PC-9 (cell line): Measurements from ENCODE around the gene LRRC1. TPM values are rescaled to one million over a fixed set of nuclear protein-coding genes. Genes with fewer than 3 reads are reported as not detected.

Source experiments
- BruUV-seq: library from RNA; stranded (reverse); fragments of 400-500 nt; replicated peaks from 2 replicates; lab custom pipeline; 2021; lab: Mats Ljungman, UMichigan
- CTCF ChIA-PET: fragments of 300-600 bp; sonication (Branson Sonifier 250); formaldehyde crosslinking; loops from one replicate; lab custom pipeline; 2022; ENCODE audit warnings: antibody characterized with exemption; lab: Charles Lee
- POLR2A ChIA-PET: fragments of 300-600 bp; sonication (Branson Sonifier 250); formaldehyde crosslinking; loops from one replicate; lab custom pipeline; 2022; ENCODE audit warnings: antibody characterized with exemption; ENCODE audit not compliant: unreplicated experiment; lab: Charles Lee
- DNase-seq, 2 experiments: peaks; one replicate each; pipeline versions ENCODE4 v3.0.0 to v3.0.0-alpha.2; 2015 to 2022; ENCODE audit warnings: mixed read lengths in 1 of 2
- H2AFZ ChIP-seq: fragments of 200-600 bp; sonication (generic); 2 replicates; pipeline ENCODE4 v1.8.1; 2017; ENCODE audit warnings: antibody characterized with exemption
- H3F3A ChIP-seq: fragments of 200-600 bp; sonication (generic); 2 replicates; pipeline ENCODE4 v1.8.1; 2017; ENCODE audit warnings: antibody characterized with exemption, mild to moderate bottlenecking, low read depth; ENCODE audit not compliant: insufficient read depth
- H3K27ac ChIP-seq: fragments of 200-600 bp; sonication (generic); 2 replicates; pipeline ENCODE4 v1.6.1; 2016; ENCODE audit warnings: mixed run types
- H3K27me3 ChIP-seq: fragments of 200-600 bp; sonication (generic); 2 replicates; pipeline ENCODE4 v1.6.1; 2016; ENCODE audit warnings: low read depth, mixed run types; ENCODE audit not compliant: insufficient read depth
- H3K36me3 ChIP-seq: fragments of 200-600 bp; sonication (generic); 2 replicates; pipeline ENCODE4 v1.6.1; 2016; ENCODE audit warnings: low read depth, mixed run types
- H3K4me1 ChIP-seq: fragments of 200-600 bp; sonication (generic); replicated peaks from 2 replicates; pipeline ENCODE4 v1.6.1; 2016; ENCODE audit warnings: mixed run types; ENCODE audit not compliant: insufficient read depth
- H3K4me2 ChIP-seq: fragments of 200-600 bp; sonication (generic); 2 replicates; pipeline ENCODE4 v1.6.1; 2017; ENCODE audit warnings: mixed run types
- H3K4me3 ChIP-seq: fragments of 200-600 bp; sonication (generic); 2 replicates; pipeline ENCODE4 v1.6.1; 2016; ENCODE audit warnings: mixed run types
- H3K79me2 ChIP-seq: fragments of 200-600 bp; sonication (generic); 2 replicates; pipeline ENCODE4 v1.6.1; 2017; ENCODE audit warnings: low read depth, mixed run types
- H3K9me2 ChIP-seq: fragments of 200-600 bp; sonication (generic); 2 replicates; pipeline ENCODE4 v1.8.1; 2017; ENCODE audit warnings: mild to moderate bottlenecking; ENCODE audit not compliant: insufficient read depth
- H3K9me3 ChIP-seq: fragments of 200-600 bp; sonication (generic); 2 replicates; pipeline ENCODE4 v1.8.1; 2016; ENCODE audit warnings: low read depth; ENCODE audit not compliant: insufficient read depth
- H4K20me1 ChIP-seq: fragments of 200-600 bp; sonication (generic); 2 replicates; pipeline ENCODE4 v1.8.1; 2017; ENCODE audit not compliant: insufficient read depth
- EZH2 ChIP-seq: fragments of 200-600 bp; sonication (generic); IDR thresholded peaks from 2 replicates; pipeline ENCODE4 v1.8.0; 2017; ENCODE audit warnings: antibody characterized with exemption, low read depth
- intact Hi-C: fragments of 100-400 bp; cut with micrococcal nuclease; formaldehyde crosslinking; loops from one replicate; pipeline ENCODE4 v1.10.0; 2022; ENCODE audit not compliant: unreplicated experiment
- total RNA-seq: library from RNA; stranded (reverse); gene quantifications from 2 replicates; pipeline ENCODE4 v1.2.3, GENCODE V29; 2021
- TF ChIP-seq, protein P1 (sequence below): fragments of 200-600 bp; sonication (generic); conservative IDR thresholded peaks from 2 replicates; pipeline ENCODE4 v1.6.1; 2017; ENCODE audit warnings: mixed run types, antibody characterized with exemption, mild to moderate bottlenecking, moderate library complexity

Gene LRRC1
- total RNA-seq, 1 experiment from 2014 or later = 26.4 TPM

DNA sequence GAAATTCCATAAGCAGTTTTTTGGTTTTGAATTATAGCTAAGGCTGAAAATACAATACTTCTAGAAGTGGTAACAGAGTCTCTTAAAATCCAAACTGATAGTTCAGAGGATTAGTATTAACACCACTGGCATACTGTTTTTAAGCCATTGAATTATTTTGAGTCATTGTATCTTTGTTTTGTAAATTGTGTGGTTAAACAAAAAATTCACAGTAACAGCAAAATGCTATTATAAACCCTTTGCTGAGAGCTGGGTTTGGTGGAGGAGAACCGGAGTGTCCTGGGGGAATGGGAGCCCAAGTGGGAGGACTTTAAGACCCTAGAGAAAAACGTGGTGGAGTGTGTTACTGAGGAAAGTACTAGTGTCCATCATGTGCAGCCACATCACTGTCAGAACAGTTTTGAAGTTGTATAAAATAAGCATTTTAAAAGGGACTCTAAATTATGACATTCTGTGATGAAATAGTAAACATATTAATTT lies 125.1 kb downstream of the LRRC1 start:
- Histone ChIP-seq H3K36me3 (0 out of 2 replicates have a peak, but pooled peaks cover 6% of the 10 kb centered on the region), H3K79me2 (no peaks in the 10 kb centered on the region), H3K4me2 (no peak overlapping the region), H3K9me3 (no peaks in the 10 kb centered on the region), H4K20me1 (no peaks in the 10 kb centered on the region), H3K4me3 (no peak overlapping the region), H3K27ac (no peak overlapping the region), H3K9me2 (no peaks in the 10 kb centered on the region), H3K4me1 (peaks cover 13% of the 10 kb centered on the region), H3F3A (0 out of 2 replicates have a peak, but pooled peaks cover 6% of the 10 kb centered on the region), H2AFZ (no peak overlapping the region), H3K27me3 (no peaks in the 10 kb centered on the region)
- ChIA-PET CTCF (interaction anchor here (0.5 kb wide), 1 partner anchor 1224 kb away, joined by 14 read pairs; no protein-coding TSS in a partner anchor), POLR2A (no interaction called here)
- BruUV-seq = no TSS peak
- TF ChIP-seq EZH2 = no peak
- intact Hi-C loops = no loop called here
- DNase-seq = no peak

DNA sequence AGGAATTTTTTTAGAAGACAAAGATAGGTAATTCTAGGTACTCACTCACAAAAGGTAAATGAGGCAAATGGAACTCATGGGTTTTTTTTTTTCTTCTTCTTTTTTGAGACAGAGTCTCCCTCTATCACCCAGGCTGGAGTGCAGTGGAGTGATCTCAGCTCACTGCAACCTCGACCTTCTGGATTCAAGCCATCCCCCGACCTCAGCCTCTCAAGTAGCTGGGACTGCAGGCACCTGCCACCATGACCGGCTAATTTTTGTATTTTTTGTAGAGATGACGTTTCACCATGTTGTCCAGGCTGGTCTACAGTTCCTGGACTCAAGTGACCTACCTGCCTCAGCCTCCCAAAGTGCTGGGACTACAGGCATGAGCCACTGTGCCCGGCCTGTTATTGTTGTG lies 126.1 kb downstream of the LRRC1 start:
- no TSS peak for BruUV-seq
- Histone ChIP-seq H3K79me2 (no peaks in the 10 kb centered on the region), H3K36me3 (0 out of 2 replicates have a peak, but pooled peaks cover 4% of the 10 kb centered on the region), H3K9me2 (no peaks in the 10 kb centered on the region), H3K9me3 (no peaks in the 10 kb centered on the region), H3K4me2 (no peak overlapping the region), H3K4me1 (peaks cover 23% of the 10 kb centered on the region), H3K4me3 (no peak overlapping the region), H4K20me1 (no peaks in the 10 kb centered on the region), H3K27ac (no peak overlapping the region), H2AFZ (no peak overlapping the region), H3F3A (peaks cover 8% of the 10 kb centered on the region; the same call in 1 of the 2 replicates), H3K27me3 (no peaks in the 10 kb centered on the region)
- intact Hi-C loops = no loop called here
- TF ChIP-seq, protein P1, sequence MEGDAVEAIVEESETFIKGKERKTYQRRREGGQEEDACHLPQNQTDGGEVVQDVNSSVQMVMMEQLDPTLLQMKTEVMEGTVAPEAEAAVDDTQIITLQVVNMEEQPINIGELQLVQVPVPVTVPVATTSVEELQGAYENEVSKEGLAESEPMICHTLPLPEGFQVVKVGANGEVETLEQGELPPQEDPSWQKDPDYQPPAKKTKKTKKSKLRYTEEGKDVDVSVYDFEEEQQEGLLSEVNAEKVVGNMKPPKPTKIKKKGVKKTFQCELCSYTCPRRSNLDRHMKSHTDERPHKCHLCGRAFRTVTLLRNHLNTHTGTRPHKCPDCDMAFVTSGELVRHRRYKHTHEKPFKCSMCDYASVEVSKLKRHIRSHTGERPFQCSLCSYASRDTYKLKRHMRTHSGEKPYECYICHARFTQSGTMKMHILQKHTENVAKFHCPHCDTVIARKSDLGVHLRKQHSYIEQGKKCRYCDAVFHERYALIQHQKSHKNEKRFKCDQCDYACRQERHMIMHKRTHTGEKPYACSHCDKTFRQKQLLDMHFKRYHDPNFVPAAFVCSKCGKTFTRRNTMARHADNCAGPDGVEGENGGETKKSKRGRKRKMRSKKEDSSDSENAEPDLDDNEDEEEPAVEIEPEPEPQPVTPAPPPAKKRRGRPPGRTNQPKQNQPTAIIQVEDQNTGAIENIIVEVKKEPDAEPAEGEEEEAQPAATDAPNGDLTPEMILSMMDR = no peak
- TF ChIP-seq EZH2 = no peak
- ChIA-PET POLR2A (no interaction called here), CTCF (no interaction called here)
- no peak for DNase-seq

DNA sequence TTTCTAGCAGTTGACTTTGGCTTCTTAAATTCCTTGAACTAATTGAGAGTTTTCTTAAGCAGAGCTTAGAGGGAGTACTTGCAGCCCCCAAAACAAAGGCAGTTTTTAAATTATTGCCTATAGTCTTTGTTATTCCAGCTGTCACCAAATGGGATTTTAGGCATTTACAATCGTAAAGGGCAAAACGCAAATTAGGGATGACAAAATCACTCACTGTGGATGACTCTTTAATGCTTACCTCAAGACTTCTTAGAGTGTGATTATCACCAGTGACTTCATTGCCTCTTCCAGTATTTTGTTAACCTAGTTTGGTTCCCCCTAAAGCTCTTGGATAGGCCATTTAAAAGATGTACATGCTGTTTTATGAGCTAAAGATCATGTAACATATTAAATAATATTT lies 126.8 kb downstream of the LRRC1 start:
- Histone ChIP-seq H2AFZ (no peak overlapping the region), H3K4me2 (no peak overlapping the region), H4K20me1 (no peaks in the 10 kb centered on the region), H3K36me3 (0 out of 2 replicates have a peak, but pooled peaks cover 4% of the 10 kb centered on the region), H3K4me3 (no peak overlapping the region), H3F3A (peaks cover 15% of the 10 kb centered on the region), H3K9me2 (no peaks in the 10 kb centered on the region), H3K4me1 (peaks cover 30% of the 10 kb centered on the region), H3K9me3 (no peaks in the 10 kb centered on the region), H3K27ac (no peak overlapping the region), H3K27me3 (no peaks in the 10 kb centered on the region), H3K79me2 (no peaks in the 10 kb centered on the region)
- intact Hi-C loops = no loop called here
- no peak for TF ChIP-seq EZH2
- POLR2A ChIA-PET = no interaction called here
- CTCF ChIA-PET = no interaction called here
- DNase-seq = no peak
- BruUV-seq = no TSS peak

DNA sequence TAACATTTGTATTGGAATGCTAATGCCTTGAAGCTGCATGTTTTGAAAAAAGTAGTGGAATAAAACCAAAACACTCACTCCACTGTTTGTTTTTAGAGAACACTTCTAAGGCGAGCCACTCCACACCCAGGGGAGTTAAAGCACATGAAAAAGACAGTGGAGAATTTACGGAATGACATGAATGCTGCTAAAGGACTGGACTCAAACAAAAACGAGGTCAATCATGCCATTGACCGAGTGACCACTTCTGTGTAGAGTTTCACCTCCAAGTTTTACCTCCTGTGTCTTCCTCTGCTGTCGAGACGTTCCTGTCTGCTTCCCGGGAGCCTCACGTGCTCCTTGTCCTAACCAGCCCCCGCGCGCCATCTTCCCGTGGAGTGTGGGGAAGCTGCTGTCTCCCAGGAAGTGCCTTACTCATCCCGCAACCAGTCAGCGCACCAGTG lies 127.8 kb downstream of the LRRC1 start:
- no peak overlapping the region for H3K27ac ChIP-seq
- POLR2A ChIA-PET = no interaction called here
- H2AFZ ChIP-seq = no peak overlapping the region
- H3K79me2 ChIP-seq = no peaks in the 10 kb centered on the region
- no peaks in the 10 kb centered on the region for H3K36me3 ChIP-seq
- H3K9me3 ChIP-seq = no peaks in the 10 kb centered on the region
- no peaks in the 10 kb centered on the region for H3K27me3 ChIP-seq
- CTCF ChIA-PET = no interaction called here
- TF ChIP-seq EZH2 = no peak
- TF ChIP-seq, protein P1 = no peak
- no peak overlapping the region for H3K4me3 ChIP-seq
- peaks cover 39% of the 10 kb centered on the region for H3K4me1 ChIP-seq
- peaks cover 22% of the 10 kb centered on the region for H3F3A ChIP-seq
- H4K20me1 ChIP-seq = no peaks in the 10 kb centered on the region
- intact Hi-C loops = no loop called here
- BruUV-seq = no TSS peak
- no peak overlapping the region for H3K4me2 ChIP-seq
- no peak for DNase-seq
- no peaks in the 10 kb centered on the region for H3K9me2 ChIP-seq
